GM21367 (cell line): ENCODE results near the gene NMUR1.
"Not testable (repeated sequence)": the region's sequence is repeated elsewhere in the genome, so short reads cannot be mapped to it uniquely, and the experiment has no call there.

Experiments
- ATAC-seq: cut with Tn5 transposase; IDR thresholded peaks from one replicate; pipeline ENCODE4 v1.9.1; 2021; ENCODE audit not compliant: unreplicated experiment

NMUR1 gene, protein sequence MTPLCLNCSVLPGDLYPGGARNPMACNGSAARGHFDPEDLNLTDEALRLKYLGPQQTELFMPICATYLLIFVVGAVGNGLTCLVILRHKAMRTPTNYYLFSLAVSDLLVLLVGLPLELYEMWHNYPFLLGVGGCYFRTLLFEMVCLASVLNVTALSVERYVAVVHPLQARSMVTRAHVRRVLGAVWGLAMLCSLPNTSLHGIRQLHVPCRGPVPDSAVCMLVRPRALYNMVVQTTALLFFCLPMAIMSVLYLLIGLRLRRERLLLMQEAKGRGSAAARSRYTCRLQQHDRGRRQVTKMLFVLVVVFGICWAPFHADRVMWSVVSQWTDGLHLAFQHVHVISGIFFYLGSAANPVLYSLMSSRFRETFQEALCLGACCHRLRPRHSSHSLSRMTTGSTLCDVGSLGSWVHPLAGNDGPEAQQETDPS

DNA sequence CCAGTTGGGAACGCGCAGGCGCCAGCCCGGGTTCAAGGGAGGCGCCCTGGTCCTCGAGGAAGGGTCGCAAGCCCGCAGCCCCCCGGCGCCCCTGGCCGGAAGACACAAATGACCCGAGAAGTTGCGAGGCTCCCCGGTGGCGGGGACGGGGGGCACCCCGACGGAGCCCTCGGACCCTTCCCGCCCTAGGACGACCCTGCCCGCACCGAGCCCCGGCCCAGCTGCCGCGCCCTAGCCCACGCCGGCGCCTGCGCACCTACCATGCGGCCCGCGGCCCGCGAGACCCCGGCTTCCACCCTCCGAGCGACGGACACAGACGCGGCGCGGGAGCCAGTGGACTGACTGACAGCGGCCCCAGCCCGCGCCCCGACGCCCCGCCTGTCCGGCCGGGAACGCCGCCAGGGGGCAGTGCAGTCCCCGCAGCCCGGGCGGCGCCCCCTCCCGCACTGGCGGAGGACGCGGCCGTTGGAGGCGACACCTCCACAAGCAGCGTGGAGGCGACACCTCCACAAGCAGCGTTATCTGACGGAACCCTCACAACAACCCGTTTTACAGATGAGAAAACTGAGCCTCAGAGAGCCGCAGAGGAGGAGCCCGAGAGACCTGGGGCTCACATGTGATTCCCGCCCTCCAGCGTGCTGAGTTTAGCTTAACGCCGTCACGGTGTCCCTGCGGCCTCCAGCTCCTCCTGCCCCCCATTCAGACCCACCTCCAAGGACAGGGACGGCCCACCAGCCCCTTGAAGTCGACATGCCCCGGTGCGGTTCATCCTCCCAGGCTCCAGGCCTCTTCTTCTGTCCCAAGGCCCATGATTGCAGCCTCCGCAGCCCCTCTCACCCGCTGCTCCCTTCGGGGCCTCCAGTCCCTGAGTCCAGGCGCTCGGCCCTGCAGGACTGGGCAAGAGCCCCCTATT lies at the start of gene NMUR1:
TSS of gene NMUR1 (minus strand) at position 347 of the 913 bp plus-strand sequence. CDS start at position 263, 84 bp downstream.
- ATAC-seq = no peak

DNA sequence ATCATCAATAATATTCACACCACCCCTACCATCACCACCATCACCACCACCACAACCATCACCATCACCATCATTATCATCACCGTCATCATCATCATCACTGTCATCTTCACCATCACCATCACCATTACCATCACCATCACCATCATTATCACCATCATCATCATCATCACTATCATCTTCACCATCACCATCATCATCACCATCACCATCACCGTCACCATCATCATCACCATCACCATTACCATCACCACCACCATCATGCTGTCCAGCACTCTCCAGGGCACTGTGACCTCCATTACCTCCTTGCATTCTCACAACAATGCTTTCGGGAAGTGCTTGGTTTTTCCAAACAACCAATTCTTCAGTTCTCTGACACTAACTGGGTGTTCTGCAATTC lies 49.3 kb upstream of the NMUR1 start:
- no peak for ATAC-seq

DNA sequence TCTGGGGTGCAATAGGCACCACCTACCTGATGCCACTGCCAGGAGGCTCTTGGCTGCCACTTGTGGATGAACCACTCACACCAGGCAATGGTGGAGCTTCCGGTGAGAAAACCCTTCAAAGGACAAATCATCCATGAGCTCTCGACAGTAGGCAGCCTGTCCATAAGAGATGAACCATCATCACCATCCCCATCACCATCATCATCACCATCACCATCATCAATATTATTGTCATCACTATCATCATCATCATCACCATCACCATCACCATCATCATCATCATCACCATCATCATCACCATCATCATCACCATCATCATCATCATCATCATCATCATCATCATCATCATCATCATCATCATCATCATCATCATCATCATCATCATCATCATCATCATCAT lies 48.4 kb upstream of the NMUR1 start:
- ATAC-seq = not testable (repeated sequence)

DNA sequence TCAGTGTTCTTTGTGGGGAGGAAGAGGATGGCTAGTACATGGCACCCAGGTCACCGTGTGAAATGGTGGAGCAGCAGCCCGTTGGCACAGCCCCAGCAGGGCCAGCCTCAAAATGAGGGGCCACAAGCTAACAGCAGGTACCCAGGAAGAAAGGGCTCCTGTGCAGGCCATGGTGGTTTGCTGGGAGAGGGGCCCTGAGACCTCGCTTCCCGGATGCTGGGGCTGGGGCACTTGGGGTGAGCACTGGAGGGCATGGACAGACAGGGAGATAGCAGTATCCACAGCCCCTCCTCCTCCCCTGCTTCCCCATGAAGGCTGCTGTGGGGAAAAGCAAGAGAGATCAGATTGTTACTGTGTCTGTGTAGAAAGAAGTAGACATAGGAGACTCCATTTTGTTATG lies 46.2 kb upstream of the NMUR1 start:
- no peak for ATAC-seq

DNA sequence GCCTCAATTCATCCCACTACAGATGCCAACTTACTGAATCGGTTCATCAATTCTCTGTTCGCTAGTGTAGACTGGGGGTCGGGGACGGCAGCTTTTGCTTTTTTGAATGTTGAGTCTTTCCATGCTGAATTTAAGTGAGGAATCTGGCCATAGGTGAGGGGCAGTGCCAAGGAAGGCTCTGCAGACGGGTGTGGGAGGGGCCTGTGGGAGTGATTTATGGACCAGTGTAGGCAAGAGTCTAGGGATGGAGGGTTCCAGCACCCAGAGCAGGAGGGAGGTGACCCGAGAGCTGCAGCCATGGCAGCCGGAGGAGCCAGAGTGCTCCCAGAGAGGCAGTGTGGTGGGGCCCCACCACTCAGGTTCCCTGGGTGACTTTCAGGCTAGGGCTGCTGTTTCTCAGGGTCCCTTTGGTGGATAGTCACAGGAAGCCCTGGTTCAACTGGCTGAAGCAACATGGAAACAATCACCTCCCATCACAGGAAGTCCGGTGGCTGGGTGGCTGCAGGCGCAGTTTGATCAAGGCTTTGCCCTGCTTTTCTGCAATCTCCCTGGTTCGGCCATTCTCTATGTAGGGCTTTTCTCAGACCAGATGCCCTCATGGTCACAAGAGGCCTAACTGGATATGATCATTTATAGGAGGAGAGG lies 45.5 kb upstream of the NMUR1 start:
- ATAC-seq = no peak

DNA sequence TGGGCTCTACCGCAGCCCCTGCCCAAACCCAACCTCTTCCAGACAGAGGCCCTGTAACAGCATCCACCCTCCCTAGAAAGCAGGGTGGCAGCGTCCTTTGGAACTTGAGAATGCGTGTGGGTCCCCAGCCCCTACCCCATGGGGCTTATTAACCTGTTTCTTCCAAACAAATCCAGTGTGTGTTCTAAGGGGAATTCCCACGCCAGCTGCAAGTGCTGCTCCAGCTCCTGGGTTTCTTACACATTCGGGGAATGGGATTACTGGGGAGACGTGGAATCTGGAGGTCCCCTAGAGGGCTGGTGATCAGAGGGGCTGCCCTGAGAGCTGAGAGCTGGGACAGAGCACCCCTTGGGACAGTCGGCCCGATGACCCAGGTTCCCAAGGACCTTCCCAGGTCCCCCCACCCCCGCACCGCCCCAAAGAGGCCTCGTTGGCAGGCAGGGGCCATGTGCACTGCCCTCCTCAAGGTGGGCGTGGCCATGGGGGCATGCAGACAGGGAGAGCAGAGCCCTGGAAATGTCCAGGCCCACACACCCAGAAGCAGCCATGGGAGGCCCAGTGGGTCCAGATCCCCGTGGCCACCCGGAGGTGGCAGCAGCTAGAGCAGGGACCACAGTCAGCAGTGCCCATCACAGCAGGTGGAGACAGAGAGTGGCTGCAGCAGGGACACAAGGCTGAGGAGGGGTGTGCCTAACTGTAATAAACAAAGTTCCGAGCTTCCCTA lies 43.6 kb upstream of the NMUR1 start:
- no peak for ATAC-seq

DNA sequence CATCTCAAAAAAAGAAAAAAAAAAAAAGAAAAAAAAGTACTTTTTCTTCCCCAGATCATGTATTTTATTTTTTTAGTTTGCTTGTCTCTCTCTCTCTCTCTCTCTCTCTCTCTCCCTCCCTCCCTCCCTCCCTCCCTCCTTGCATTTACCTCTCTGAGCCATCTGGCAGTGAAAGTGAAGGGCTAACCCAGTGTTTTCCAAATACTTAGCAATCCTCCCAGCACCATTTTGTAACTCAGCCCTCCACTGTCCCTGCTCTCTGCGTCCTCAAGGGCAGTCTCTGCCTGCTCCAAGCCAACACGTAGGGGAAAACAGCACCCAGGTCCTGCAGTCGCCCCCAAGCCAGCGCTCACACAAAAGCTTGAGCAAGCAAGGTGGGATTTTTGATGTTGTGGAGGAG lies 42.9 kb upstream of the NMUR1 start:
- ATAC-seq = no peak

DNA sequence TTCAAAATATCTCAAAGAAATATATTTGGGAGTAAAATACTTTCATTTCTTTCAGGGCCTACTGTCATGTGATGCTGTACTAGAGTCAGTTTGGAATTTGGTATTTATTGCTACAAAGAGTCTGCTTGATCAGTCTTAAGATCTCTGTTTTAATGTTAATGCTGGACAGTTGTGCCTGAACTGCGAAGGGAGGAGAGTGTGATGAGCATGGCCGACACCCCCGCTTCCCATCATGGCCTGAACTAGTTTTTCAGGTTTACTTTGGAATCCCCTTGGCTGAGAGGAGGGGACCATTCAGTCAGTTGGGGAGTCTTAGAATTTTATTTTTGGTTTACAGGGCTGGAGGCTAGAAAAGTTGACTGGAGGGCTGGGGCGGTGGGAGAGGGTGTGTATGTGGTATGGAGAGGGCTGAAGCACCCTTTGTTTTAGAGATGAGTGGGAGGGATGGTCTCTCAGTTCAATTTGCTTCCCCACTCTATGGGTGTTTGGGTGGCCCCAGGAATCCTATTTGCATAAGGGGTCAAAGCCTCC lies 41.5 kb upstream of the NMUR1 start:
- no peak for ATAC-seq

DNA sequence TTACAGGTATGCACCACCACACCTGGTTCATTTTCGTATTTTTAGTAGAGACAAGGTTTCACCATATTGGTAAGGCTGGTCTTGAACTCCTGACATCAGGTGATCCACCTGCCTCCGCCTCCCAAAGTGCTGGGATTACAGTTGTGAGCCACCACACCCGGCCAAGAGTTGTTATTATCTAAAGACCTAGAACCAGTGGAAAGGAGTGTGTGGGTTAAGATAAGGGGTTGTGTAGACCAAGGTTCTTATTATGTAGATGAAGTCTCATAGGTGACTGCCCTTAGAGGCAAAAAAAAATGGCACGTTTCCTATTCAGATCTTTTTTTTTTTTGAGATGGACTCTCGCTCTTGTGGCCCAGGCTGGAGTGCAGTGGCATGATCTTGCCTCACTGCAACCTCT lies 40.7 kb upstream of the NMUR1 start:
- not testable (repeated sequence) for ATAC-seq

DNA sequence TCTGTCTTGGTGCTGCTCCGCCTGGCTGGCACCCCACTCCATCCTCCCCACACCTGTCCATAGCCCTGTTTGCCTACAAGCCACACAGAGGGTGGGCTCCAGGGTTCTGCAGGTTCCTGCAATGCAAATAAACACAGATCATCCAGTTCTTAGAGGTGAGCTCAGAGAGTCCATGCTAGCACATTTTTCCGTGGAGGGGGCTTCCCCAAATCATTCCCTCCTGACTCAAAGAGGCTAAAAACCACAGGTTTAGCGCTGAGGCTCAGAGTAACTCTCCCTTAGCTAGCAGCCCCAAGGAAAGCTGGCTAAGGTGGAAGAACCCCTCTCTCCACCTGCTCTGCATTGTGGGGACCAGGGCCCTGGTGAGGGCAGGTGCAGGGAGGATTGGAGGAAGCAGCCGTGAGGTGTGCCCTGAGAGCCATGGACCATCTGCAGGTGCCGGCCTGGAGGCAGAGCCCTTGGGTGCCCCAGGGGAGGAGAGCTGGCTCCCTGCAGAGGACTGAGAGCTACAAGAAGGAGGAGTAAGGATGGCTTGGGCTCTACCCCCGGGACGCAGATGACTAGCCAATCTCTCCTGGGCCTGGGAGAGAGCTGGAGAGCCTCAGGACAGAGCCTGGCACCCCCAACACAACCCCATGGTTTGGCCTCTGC lies 38.7 kb upstream of the NMUR1 start:
- no peak for ATAC-seq

DNA sequence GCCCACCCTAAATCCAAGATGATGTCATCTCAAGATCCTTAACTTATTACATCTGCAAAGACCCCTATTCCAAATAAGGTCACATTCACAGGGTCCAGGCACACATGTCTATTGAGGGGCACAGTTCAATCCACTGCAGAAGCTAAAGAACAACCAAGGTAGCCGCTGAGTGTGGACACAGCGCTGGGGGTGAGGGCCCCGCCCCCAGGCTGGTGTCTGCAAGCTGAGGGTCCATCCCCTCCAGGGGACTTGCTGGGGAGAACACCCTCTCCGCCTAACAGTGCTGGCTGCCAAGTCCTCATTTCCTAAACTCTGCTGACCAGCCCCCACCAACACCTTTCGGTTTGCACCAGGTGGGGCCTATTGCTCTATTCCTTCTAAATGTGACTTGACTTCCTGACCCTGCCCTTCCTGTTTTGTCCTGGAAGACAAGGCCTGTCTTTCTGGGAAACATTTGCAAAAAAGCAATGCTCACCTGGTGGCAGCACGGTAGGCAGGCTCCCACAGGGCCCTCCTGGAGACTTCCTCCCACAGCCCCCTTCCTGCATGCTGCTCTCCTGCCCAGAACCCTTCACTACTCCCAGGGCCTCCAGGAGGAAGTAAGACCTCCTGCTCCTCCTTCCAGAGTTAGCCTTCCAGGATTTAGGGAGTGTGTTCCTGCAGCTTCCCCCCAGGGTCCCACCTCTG lies 38.0 kb upstream of the NMUR1 start:
- ATAC-seq = no peak

DNA sequence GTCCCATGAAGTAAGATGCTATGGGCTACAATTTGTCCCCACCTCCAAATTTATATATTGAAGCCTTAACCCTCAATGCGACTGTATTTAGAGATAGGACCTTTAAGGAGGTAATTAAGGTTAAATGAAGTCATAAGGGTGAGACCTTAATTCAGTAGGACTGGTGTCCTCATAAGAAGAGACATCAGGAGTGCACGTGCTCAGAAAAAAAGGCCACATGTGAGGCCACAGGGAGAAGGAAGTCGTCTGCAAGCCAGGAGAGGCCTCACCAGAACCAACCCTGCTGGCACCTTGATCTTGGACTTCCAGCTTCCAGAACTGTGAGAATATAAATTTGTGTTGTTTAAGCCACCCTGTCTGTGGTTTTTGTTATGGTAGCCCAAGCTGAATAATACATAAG lies 36.9 kb upstream of the NMUR1 start:
- no peak for ATAC-seq

DNA sequence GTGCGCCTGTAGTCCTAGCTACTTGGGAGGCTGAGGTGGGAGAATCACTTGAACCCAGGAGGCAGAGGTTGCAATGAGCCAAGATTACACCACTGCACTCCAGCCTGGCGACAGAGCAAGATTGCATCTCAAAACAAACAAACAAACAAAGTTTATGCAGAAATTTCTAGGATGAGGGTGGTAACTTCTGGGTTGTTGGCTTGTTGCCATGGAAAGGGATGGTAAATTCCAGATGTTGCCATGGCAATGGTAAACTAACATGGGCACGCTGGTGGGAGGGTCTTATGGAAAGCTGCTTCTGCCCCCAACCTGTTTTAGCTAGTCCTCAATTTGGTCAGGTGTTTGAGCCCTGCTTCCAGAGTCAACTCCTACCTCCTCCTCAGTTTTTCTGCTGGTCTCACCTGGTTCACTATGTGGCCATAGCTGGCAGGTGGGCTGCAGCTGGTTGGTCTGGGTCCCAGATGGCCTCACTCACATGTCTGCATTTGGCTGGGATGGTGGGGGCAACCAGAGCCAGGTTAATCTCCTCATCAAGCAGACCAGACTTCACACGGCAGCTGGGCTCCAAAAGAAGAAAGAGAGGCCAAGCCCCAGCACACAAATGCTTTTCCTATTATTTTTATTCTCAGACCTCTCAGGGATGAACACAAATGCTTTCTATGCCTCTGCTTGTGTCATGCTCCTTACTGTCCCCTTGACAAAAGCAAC lies 35.8 kb upstream of the NMUR1 start:
- ATAC-seq = no peak

DNA sequence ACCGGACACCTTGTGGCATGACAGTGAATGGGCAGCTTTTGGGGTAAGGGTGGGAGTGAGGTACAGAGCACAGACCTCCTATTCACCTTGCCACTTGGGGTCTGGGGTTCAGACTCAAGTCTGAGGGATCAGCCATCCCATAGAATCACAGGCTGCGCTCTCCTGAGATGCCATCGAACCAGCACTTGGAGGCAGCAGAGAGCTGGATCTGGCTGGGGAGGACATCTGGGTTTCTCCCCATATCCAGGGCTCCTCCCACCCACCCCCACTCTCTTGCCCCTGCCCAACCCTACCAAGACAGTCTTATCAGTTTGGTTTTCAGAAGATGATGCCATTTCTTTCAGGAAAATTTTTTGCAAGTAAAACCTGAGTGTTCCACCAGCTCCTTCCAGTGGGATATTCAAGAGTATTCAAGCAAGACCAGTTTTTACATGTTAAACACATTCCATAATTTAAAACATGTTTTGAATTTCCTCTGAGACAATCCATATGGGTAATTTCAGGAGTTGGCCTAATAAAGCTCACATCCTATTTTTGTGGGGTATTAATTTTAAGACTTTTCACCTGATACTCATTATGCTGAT lies 33.2 kb upstream of the NMUR1 start:
- ATAC-seq = no peak

DNA sequence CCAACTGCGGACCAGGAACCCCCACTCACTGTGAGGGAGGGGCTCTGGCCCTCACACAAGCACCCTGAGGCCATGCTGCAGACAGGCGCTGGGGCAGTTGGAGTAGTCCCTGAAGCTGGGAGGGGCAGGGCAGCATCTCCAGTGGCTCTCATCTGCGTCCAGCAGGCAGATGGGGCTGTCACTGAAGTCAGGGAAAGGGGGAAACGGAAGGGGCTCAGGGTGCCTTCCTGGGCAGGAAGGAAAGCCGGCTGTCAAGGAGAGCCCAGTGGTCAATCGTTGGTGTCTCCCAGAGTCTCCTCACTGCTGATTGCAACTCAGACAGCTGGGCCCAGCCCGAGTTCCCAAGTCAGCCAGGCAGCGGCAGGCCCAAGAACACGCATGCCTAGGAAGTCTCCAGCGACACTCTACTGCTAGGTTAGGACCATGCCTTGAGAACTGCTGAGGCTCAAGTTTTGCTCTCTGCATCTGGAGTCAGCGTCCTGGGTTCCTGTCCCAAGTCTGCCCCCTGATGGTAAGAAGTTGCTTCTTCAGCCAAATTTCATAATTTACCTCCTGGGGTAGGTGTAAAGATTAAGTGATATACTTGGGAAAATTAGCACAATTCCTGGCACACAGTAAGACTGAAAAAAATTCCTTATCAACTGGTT lies 27.4 kb upstream of the NMUR1 start:
- peak; percentile 76 for ATAC-seq

DNA sequence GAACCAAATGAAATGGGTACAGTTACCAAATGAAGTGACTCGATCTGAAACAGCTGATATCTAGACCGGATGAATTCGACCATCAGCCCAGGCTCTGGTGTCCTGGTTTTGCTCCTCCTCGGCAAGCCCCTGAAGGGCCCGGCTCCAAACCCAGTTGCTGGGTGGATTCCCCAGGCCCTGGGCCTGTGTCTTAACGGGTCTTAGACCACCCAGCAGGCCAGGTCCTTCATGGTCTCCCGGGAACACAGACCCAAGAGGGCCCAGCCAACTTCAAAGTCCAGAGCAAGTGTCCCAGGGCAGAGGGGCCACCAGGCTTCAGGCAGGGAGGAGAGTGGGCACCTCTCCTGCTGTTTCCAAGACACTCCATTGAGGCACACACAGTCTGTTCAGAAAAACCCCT lies 26.7 kb upstream of the NMUR1 start:
- no peak for ATAC-seq

DNA sequence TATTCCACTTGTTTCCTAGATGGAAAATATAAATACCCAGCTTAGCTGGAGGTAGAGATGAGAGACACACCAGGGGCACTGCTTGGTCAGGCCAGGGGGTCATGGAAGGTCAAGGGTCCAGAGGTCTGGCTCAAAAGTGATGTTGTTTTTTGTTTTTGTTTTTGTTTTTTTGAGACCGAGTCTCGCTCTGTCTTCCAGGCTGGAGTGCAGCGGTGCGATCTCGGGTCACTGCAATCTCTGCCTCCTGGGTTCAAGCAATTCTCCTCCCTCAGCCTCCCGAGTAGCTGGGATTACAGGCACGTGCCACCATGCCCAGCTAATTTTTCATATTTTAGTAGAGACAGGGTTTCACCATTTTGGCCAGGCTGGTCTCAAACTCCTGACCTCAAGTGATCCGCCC lies 26.3 kb upstream of the NMUR1 start:
- not testable (repeated sequence) for ATAC-seq
